Measurements from ENCODE around the gene ATP8B4.
"Not testable (repeated sequence)": the region's sequence is repeated elsewhere in the genome, so short reads cannot be mapped to it uniquely, and the experiment has no call there.

- not testable (repeated sequence) for TF ChIP-seq SIN3A (IDR thresholded peaks at IDR 0.05; ENCODE audit: borderline replicate concordance, low read depth, low read length); RAD21 (IDR thresholded peaks at IDR 0.05; ENCODE audit: low read length); CTCF (IDR thresholded peaks at IDR 0.05)
Measured at GRCh38 chr15:50132251-50132984, 13.4 kb upstream of the ATP8B4 start.

Measured in SK-N-SH (cell line).